A673 (cell line): ENCODE data around the gene GJD2.

Experiments
- CTCF ChIP-seq: fragments of 300-800, 200-600 bp; sonication (generic); conservative IDR thresholded peaks from 2 replicates; pipeline ENCODE4 v1.5.1; 2017; ENCODE audit warnings: low read depth, mild to moderate bottlenecking, antibody characterized with exemption, low read length, moderate library complexity, mixed read lengths
- EZH2 ChIP-seq: fragments of 200-600 bp; sonication (generic); IDR thresholded peaks from 2 replicates; pipeline ENCODE4 v1.6.1; 2017; ENCODE audit warnings: borderline replicate concordance, low read depth, mild to moderate bottlenecking, mixed read lengths, antibody characterized with exemption, low read length; ENCODE audit not compliant: poor library complexity, severe bottlenecking

- TF ChIP-seq CTCF (no peak), EZH2 (no peak)
Measured at GRCh38 chr15:34765741-34766140, 10.9 kb upstream of the GJD2 start.
